Loucy (cell line): ENCODE results near the gene SDK2.

ENCODE experiments used
- H2AFZ ChIP-seq: fragments of 200-600 bp; sonication (generic); 2 replicates; pipeline ENCODE4 v1.6.0; 2016; ENCODE audit warnings: antibody characterized with exemption, mild to moderate bottlenecking, low read length, moderate library complexity
- H3F3A ChIP-seq: fragments of 200-600 bp; 2 replicates; pipeline ENCODE4 v1.6.0; 2016; ENCODE audit warnings: antibody characterized with exemption, low read depth, mild to moderate bottlenecking
- H3K27me3 ChIP-seq: fragments of 200-600 bp; sonication (generic); 2 replicates; pipeline ENCODE4 v1.6.1; 2014; ENCODE audit warnings: low read length, mild to moderate bottlenecking; ENCODE audit not compliant: insufficient read depth, poor library complexity, severe bottlenecking
- H3K36me3 ChIP-seq: fragments of 200-600 bp; sonication (generic); 2 replicates; pipeline ENCODE4 v1.6.1; 2016; ENCODE audit warnings: low read length; ENCODE audit not compliant: insufficient read depth
- H3K4me1 ChIP-seq: fragments of 200-600 bp; sonication (generic); 2 replicates; pipeline ENCODE4 v1.5.1; 2014; ENCODE audit warnings: low read length, mild to moderate bottlenecking; ENCODE audit not compliant: insufficient read depth, poor library complexity, severe bottlenecking
- H3K4me2 ChIP-seq: fragments of 200-600 bp; sonication (generic); 2 replicates; pipeline ENCODE4 v1.6.0; 2014; ENCODE audit warnings: antibody characterized with exemption, low read length, low read depth, mild to moderate bottlenecking; ENCODE audit not compliant: poor library complexity, severe bottlenecking
- H3K4me3 ChIP-seq: fragments of 200-600 bp; sonication (generic); 2 replicates; pipeline ENCODE4 v1.5.1; 2014; ENCODE audit warnings: low read length, mild to moderate bottlenecking, mixed read lengths; ENCODE audit not compliant: poor library complexity, severe bottlenecking
- H3K79me2 ChIP-seq: fragments of 200-600 bp; sonication (generic); 2 replicates; pipeline ENCODE4 v1.6.1; 2014; ENCODE audit warnings: low read length; ENCODE audit not compliant: insufficient read depth
- H3K9ac ChIP-seq: fragments of 200-600 bp; sonication (generic); 2 replicates; pipeline ENCODE4 v1.6.0; 2014; ENCODE audit warnings: mild to moderate bottlenecking, low read depth, low read length, moderate library complexity; ENCODE audit not compliant: poor library complexity, severe bottlenecking
- H3K9me2 ChIP-seq: fragments of 200-600 bp; sonication (generic); replicated peaks from 2 replicates; pipeline ENCODE4 v1.6.1; 2016; ENCODE audit warnings: low read depth, low read length, mixed read lengths
- H3K9me3 ChIP-seq: fragments of 200-600 bp; sonication (generic); 2 replicates; pipeline ENCODE4 v1.6.1; 2014; ENCODE audit warnings: mild to moderate bottlenecking, antibody characterized with exemption, low read length, low read depth; ENCODE audit not compliant: insufficient read depth
- H4K20me1 ChIP-seq: fragments of 200-600 bp; sonication (generic); 2 replicates; pipeline ENCODE4 v1.6.0; 2014; ENCODE audit warnings: antibody characterized with exemption, low read length, mild to moderate bottlenecking; ENCODE audit not compliant: insufficient read depth, poor library complexity, severe bottlenecking
- EZH2phosphoT487 ChIP-seq: fragments of 200-600 bp; IDR thresholded peaks from 2 replicates; pipeline ENCODE4 v1.6.1; 2018; ENCODE audit warnings: antibody characterized with exemption, mild to moderate bottlenecking, moderate library complexity, borderline replicate concordance
- TF ChIP-seq, protein P1 (sequence below): fragments of 200-600 bp; sonication (generic); conservative IDR thresholded peaks from 2 replicates; pipeline ENCODE4 v1.5.1; 2014; ENCODE audit warnings: mild to moderate bottlenecking, antibody characterized with exemption, low read length

Gene SDK2

DNA sequence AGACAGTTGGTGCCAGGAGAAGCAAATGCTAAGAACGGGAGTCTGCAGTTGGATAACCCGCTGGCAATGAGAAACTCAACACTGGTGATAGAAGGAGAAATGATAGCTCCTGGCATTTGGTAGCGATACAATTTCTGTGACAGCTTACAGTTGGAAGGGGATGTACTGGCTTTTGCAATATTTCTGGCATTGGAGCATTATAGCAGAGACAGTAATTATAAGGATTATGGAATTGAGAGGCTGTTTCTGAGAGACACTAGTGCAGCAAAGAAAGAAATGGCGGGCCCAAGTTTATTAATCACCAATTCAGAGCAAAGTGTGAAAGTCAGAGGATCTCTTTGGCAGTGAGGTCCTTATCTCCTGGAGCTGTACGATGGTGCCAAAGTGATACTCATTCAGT, 16.1 kb upstream of the SDK2 start:
- Histone ChIP-seq H3K9ac (no peak overlapping the region), H3F3A (no peaks in the 10 kb centered on the region), H3K9me3 (no peaks in the 10 kb centered on the region), H3K36me3 (no peaks in the 10 kb centered on the region), H3K4me1 (peaks cover 7% of the 10 kb centered on the region), H2AFZ (no peak overlapping the region), H3K79me2 (no peaks in the 10 kb centered on the region), H3K27me3 (no peaks in the 10 kb centered on the region), H3K4me3 (no peak overlapping the region), H3K9me2 (no peaks in the 10 kb centered on the region), H4K20me1 (no peaks in the 10 kb centered on the region), H3K4me2 (no peak overlapping the region)
- TF ChIP-seq, protein P1, sequence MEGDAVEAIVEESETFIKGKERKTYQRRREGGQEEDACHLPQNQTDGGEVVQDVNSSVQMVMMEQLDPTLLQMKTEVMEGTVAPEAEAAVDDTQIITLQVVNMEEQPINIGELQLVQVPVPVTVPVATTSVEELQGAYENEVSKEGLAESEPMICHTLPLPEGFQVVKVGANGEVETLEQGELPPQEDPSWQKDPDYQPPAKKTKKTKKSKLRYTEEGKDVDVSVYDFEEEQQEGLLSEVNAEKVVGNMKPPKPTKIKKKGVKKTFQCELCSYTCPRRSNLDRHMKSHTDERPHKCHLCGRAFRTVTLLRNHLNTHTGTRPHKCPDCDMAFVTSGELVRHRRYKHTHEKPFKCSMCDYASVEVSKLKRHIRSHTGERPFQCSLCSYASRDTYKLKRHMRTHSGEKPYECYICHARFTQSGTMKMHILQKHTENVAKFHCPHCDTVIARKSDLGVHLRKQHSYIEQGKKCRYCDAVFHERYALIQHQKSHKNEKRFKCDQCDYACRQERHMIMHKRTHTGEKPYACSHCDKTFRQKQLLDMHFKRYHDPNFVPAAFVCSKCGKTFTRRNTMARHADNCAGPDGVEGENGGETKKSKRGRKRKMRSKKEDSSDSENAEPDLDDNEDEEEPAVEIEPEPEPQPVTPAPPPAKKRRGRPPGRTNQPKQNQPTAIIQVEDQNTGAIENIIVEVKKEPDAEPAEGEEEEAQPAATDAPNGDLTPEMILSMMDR, result no peak
- no peak for TF ChIP-seq EZH2phosphoT487

DNA sequence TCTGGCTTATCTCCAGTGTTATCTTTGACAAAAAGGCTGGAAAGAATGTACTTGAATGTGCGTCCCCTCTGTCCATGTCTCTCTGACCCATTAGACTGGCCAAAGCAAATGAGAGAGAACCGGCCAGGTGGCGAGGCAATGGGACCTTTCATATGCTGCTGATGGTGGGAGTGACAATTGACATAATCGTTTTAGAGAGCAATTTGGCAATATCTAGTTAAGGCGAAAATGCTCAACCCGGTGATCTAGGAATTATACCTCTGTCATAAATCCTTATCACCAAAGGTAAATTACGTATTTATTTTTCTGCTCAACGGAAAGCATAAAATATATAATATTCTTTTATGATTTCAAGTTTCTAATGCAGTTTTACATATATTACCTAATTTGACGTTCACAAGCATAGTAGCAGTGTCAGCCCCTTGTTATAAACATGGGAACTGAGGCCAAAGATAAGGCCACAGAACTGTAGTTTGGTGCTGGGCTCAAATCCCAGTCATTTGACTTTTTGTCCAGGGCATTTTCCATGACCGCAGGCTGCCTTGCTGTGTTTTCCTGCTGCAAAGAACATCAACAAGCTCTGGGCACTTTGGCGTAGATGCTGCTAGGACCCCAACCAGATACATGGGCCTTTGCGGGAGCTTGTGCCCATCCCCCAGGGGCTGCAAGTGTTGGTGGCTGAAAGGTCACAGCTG, 14.7 kb upstream of the SDK2 start:
- TF ChIP-seq, protein P1, result no peak
- no peak for TF ChIP-seq EZH2phosphoT487
- peaks cover 7% of the 10 kb centered on the region for H3K4me1 ChIP-seq
- H3K36me3 ChIP-seq, result no peaks in the 10 kb centered on the region
- H4K20me1 ChIP-seq, result no peaks in the 10 kb centered on the region
- H3K27me3 ChIP-seq, result no peaks in the 10 kb centered on the region
- no peak overlapping the region for H2AFZ ChIP-seq
- H3K9ac ChIP-seq, result no peak overlapping the region
- no peak overlapping the region for H3K4me2 ChIP-seq
- no peaks in the 10 kb centered on the region for H3K9me2 ChIP-seq
- no peaks in the 10 kb centered on the region for H3F3A ChIP-seq
- H3K9me3 ChIP-seq, result 0 out of 2 replicates have a peak, but pooled peaks cover 3% of the 10 kb centered on the region
- H3K4me3 ChIP-seq, result no peak overlapping the region
- no peaks in the 10 kb centered on the region for H3K79me2 ChIP-seq

DNA sequence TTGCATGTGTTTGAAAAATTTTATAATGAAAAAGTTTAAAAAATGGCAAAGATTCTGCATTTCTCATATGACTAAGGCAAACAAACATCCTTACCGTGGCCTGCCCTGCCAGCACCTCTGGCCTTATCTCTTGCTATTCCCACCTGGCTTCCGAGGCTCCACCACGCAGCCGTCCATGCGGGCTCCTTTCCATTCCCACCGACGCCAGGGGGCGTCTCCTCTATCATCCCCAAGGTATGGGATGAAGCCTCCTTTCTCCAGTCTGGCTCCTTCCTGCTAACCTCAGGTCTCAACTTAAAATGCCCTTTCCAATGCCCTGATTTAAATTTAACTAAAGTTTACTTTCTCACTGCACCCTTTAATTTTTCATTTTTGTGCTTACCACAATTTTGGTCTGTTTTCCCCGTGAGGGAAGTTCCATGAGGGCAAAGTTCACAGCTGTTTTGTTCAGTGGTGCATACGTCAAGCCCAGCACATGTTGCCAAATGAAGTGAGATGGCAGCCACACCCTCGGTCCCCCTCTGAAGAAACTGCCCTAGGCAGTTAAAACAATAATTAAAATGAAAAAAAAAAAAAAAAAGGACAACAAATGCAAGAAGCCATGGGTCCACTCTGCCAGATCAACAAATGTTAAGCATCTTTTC, 13.3 kb upstream of the SDK2 start:
- no peaks in the 10 kb centered on the region for H3K27me3 ChIP-seq
- no peaks in the 10 kb centered on the region for H3K79me2 ChIP-seq
- no peak overlapping the region for H3K9ac ChIP-seq
- no peak overlapping the region for H2AFZ ChIP-seq
- no peak overlapping the region for H3K4me3 ChIP-seq
- peaks cover under 1% of the 10 kb centered on the region for H3K4me1 ChIP-seq
- no peaks in the 10 kb centered on the region for H3F3A ChIP-seq
- H3K4me2 ChIP-seq, result no peak overlapping the region
- H3K36me3 ChIP-seq, result no peaks in the 10 kb centered on the region
- no peaks in the 10 kb centered on the region for H4K20me1 ChIP-seq
- H3K9me3 ChIP-seq, result 0 out of 2 replicates have a peak, but pooled peaks cover 8% of the 10 kb centered on the region
- TF ChIP-seq EZH2phosphoT487, result no peak
- TF ChIP-seq, protein P1, result peak; percentile 41
- H3K9me2 ChIP-seq, result no peaks in the 10 kb centered on the region
